ENCODE results near the gene PPP6R2. TPM values are rescaled to one million over a fixed set of nuclear protein-coding genes. Genes with fewer than 3 reads are reported as not detected.
"Not testable (repeated sequence)": the region's sequence is repeated elsewhere in the genome, so short reads cannot be mapped to it uniquely, and the experiment has no call there.

PPP6R2 gene
- total RNA-seq, 3 donors from 2014 or later (not counting 1 experiment from before 2014, with no cell fraction given): 76.0 to 103 (median 78.1) TPM

GRCh38 chr22:50367778-50368500, 24.8 kb downstream of the PPP6R2 start:
- no peaks in the 10 kb centered on the region for H3K9me3 ChIP-seq (ENCODE audit: control insufficient read depth, insufficient read depth, low read length)
- H3K4me1 ChIP-seq (ENCODE audit: control insufficient read depth, insufficient read depth, low read length): peaks cover 11% of the 10 kb centered on the region
- TF ChIP-seq, protein P1, sequence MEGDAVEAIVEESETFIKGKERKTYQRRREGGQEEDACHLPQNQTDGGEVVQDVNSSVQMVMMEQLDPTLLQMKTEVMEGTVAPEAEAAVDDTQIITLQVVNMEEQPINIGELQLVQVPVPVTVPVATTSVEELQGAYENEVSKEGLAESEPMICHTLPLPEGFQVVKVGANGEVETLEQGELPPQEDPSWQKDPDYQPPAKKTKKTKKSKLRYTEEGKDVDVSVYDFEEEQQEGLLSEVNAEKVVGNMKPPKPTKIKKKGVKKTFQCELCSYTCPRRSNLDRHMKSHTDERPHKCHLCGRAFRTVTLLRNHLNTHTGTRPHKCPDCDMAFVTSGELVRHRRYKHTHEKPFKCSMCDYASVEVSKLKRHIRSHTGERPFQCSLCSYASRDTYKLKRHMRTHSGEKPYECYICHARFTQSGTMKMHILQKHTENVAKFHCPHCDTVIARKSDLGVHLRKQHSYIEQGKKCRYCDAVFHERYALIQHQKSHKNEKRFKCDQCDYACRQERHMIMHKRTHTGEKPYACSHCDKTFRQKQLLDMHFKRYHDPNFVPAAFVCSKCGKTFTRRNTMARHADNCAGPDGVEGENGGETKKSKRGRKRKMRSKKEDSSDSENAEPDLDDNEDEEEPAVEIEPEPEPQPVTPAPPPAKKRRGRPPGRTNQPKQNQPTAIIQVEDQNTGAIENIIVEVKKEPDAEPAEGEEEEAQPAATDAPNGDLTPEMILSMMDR (IDR thresholded peaks at IDR 0.05): no peak
- no peak for DNase-seq
- H3K9me3 Mint-ChIP-seq: no peaks in the 10 kb centered on the region
- WGBS (ENCODE audit: insufficient coverage): 95% methylated on average over 27 of the region's 27 CpGs
- H3K27ac ChIP-seq (ENCODE audit: low read length): no peak overlapping the region
- H3K36me3 ChIP-seq (ENCODE audit: control insufficient read depth, insufficient read depth, low read length): peaks cover 4% of the 10 kb centered on the region
- no peaks in the 10 kb centered on the region for H3K27me3 ChIP-seq (ENCODE audit: control insufficient read depth, insufficient read depth, low read length)
- H3K27me3 Mint-ChIP-seq (ENCODE audit: low read depth in 2 of 2): no peaks in the 10 kb centered on the region
- ATAC-seq: no peak
- H3K4me3 Mint-ChIP-seq: no peak overlapping the region
- H3K4me3 ChIP-seq (ENCODE audit: low read length): no peak overlapping the region
- peaks cover 25 to 31% of the 10 kb centered on the region in 2 donors for H3K4me1 Mint-ChIP-seq
- intact Hi-C loops (cut with micrococcal nuclease): no loop called here
- H3K27ac Mint-ChIP-seq: peak overlapping the region; percentile 26 to 66
- H3K36me3 Mint-ChIP-seq: no peaks in the 10 kb centered on the region

DNA sequence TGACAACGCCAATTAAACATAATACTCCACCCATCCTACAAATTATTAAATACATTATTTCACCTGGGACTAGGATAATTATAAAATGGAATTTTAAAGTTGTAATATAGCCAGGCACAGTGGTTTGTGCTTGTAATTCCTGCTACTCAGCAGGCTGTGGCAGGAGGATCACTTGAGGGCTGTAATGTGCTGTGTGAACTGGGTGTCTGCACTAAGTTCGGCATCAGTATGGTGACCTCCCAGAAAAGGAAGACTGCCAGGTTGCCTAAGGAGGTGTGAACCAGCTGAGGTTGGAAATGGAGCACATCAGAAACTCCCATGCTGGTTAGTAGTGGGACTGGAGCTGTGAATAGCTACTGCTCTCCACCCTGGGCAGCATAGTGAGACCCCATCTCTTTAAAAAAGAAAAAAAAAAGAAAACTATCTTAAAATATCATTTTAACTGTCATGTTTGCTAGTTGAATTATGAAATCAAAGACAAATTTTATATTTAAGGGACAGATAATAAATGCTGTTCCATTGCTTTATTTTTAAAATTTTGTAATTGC, 28.0 kb downstream of the PPP6R2 start:
- no peaks in the 10 kb centered on the region for H3K9me3 Mint-ChIP-seq
- H3K27ac Mint-ChIP-seq: no peak overlapping the region
- Histone ChIP-seq H3K9me3 (ENCODE audit: control insufficient read depth, insufficient read depth, low read length) (no peaks in the 10 kb centered on the region), H3K4me3 (ENCODE audit: low read length) (no peak overlapping the region), H3K4me1 (ENCODE audit: control insufficient read depth, insufficient read depth, low read length) (peaks cover 8% of the 10 kb centered on the region), H3K27me3 (ENCODE audit: control insufficient read depth, insufficient read depth, low read length) (no peaks in the 10 kb centered on the region), H3K27ac (ENCODE audit: low read length) (no peak overlapping the region), H3K36me3 (ENCODE audit: control insufficient read depth, insufficient read depth, low read length) (peaks cover 14% of the 10 kb centered on the region)
- peaks cover 16 to 19% of the 10 kb centered on the region in 2 donors for H3K4me1 Mint-ChIP-seq
- no peak overlapping the region for H3K4me3 Mint-ChIP-seq
- TF ChIP-seq, protein P1 (IDR thresholded peaks at IDR 0.05): no peak
- H3K36me3 Mint-ChIP-seq: no peaks in the 10 kb centered on the region
- DNase-seq (no peak), ATAC-seq (no peak)
- intact Hi-C loops (cut with micrococcal nuclease): no loop called here
- 100% methylated on average over 1 of the region's 2 CpGs for WGBS (ENCODE audit: insufficient coverage)
- no peaks in the 10 kb centered on the region for H3K27me3 Mint-ChIP-seq (ENCODE audit: low read depth in 2 of 2)

DNA sequence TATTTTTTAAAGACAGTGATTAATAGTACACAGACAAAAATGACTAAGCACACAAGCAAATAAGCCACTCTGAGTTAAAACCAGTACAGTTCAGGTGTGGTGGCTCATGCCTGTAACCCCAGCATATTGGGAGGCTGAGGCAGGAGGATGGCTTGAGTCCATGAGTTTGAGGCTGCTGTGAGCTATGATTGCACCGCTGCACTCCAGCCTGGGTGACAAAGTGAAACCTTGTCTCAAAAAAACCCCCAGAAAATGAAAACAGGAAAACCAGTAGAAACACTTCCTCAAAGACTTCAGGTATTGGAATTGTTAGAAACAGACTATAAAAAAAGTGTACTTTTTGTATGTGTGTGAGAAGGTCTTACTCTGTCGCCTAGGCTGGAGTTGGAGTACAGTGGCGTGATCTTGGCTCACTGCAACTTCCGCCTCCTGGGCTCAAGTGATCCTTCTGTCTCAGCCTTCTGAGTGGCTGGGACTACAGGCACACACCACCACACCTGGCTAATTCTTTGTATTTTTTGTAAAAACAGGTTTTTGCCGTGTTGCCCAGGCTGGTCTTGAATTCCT, 33.0 kb downstream of the PPP6R2 start:
- Mint-ChIP-seq H3K27me3 (ENCODE audit: low read depth in 2 of 2) (no peaks in the 10 kb centered on the region), H3K4me3 (no peak overlapping the region), H3K4me1 (peaks cover 5 to 10% of the 10 kb centered on the region in 2 donors), H3K9me3 (no peaks in the 10 kb centered on the region), H3K27ac (no peak overlapping the region), H3K36me3 (no peaks in the 10 kb centered on the region)
- ATAC-seq (no peak), DNase-seq (no peak)
- WGBS (ENCODE audit: insufficient coverage): 64% methylated on average over 5 of the region's 5 CpGs
- no peaks in the 10 kb centered on the region for H3K9me3 ChIP-seq (ENCODE audit: control insufficient read depth, insufficient read depth, low read length)
- H3K27me3 ChIP-seq (ENCODE audit: control insufficient read depth, insufficient read depth, low read length): no peaks in the 10 kb centered on the region
- H3K4me1 ChIP-seq (ENCODE audit: control insufficient read depth, insufficient read depth, low read length): peaks cover 20% of the 10 kb centered on the region
- TF ChIP-seq, protein P1 (IDR thresholded peaks at IDR 0.05): no peak
- H3K4me3 ChIP-seq (ENCODE audit: low read length): no peak overlapping the region
- peaks cover 24% of the 10 kb centered on the region for H3K36me3 ChIP-seq (ENCODE audit: control insufficient read depth, insufficient read depth, low read length)
- H3K27ac ChIP-seq (ENCODE audit: low read length): no peak overlapping the region
- intact Hi-C loops (cut with micrococcal nuclease): no loop called here

DNA sequence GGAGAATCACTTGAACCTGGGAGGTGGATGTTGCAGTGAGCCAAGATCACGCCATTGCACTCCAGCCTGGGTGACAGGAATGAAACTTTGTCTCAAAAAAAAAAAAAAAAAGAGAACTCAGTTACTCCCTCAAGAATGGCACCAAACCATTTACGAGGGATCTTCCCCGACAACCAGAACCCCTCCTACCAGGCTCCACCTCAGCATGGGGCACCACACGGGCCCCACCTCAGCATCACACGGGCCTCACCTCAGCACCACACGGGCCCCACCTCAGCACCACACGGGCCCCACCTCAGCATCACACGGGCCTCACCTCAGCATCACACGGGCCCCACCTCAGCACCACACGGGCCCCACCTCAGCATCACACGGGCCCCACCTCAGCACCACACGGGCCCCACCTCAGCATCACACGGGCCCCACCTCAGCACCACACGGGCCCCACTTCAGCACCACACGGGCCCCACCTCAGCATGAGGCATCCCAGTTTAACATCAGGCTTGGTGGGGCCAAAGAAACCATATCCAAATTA, 38.0 kb downstream of the PPP6R2 start:
- ATAC-seq (peak in 1 of 3 donors; percentile 54), DNase-seq (peak in 1 of 2 donors; percentile 57)
- H3K27me3 ChIP-seq (ENCODE audit: control insufficient read depth, insufficient read depth, low read length); H3K9me3 Mint-ChIP-seq; H3K36me3 Mint-ChIP-seq; H3K9me3 ChIP-seq (ENCODE audit: control insufficient read depth, insufficient read depth, low read length); intact Hi-C loops (cut with micrococcal nuclease); H3K4me3 ChIP-seq (ENCODE audit: low read length); H3K27me3 Mint-ChIP-seq (ENCODE audit: low read depth in 2 of 2): not testable (repeated sequence)
- H3K4me1 ChIP-seq (ENCODE audit: control insufficient read depth, insufficient read depth, low read length): peaks cover 21% of the 10 kb centered on the region
- H3K36me3 ChIP-seq (ENCODE audit: control insufficient read depth, insufficient read depth, low read length): peaks cover 12% of the 10 kb centered on the region
- Mint-ChIP-seq H3K4me3 (peak overlapping the region; percentile 67), H3K4me1 (peaks cover 10 to 25% of the 10 kb centered on the region in 2 donors), H3K27ac (peak overlapping the region; percentile 53 to 79)
- 29% methylated on average over 14 of the region's 15 CpGs for WGBS (ENCODE audit: insufficient coverage)
- H3K27ac ChIP-seq (ENCODE audit: low read length): peak overlapping the region; percentile 29

Measured in natural killer cell (primary cell).